GM12892 (cell line): Measurements from ENCODE around the gene BLTP1. TPM values are rescaled to one million over a fixed set of nuclear protein-coding genes. Genes with fewer than 3 reads are reported as not detected.
A peak's percentile ranks its signal among the peaks of the same experiment; 100 is the strongest.
"Not testable (repeated sequence)": the region's sequence is repeated elsewhere in the genome, so short reads cannot be mapped to it uniquely, and the experiment has no call there.

ENCODE experiments used
- DNase-seq: peaks from one replicate; pipeline ENCODE4 v3.0.0; 2011; ENCODE audit not compliant: insufficient read length
- FAIRE-seq: peaks from 2 replicates; lab custom pipeline; 2011; peaks lifted over from hg19 to GRCh38; lab: Jason Lieb, UNC
- POLR2A ChIP-seq: IDR thresholded peaks from 2 replicates; pipeline ENCODE4 v1.6.1; 2011; ENCODE audit warnings: low read depth, low read length, control low read depth
- POLR2AphosphoS5 ChIP-seq: IDR thresholded peaks from 2 replicates; pipeline ENCODE4 v1.6.1; 2011; ENCODE audit warnings: low read depth, low read length, control low read depth
- TAF1 ChIP-seq: IDR thresholded peaks from 2 replicates; pipeline ENCODE4 v1.6.1; 2011; ENCODE audit warnings: low read depth, mild to moderate bottlenecking, control low read depth, low read length, borderline replicate concordance
- polyA plus RNA-seq: library from polyadenylated mRNA; unstranded; fragments of >200 nt; gene quantifications from one replicate; pipeline ENCODE4 v1.2.1, GENCODE V29; 2012; ENCODE audit warnings: missing spikeins, inconsistent platforms; ENCODE audit not compliant: missing spikeins

BLTP1 gene
- polyA plus RNA-seq, result 19.4 TPM

- FAIRE-seq (peak; percentile 93), DNase-seq (peak; percentile 83)
- TF ChIP-seq POLR2A, result peak; percentile 72; the same call in 1 of the 2 replicates
- TF ChIP-seq TAF1, result 0 out of 2 replicates have a peak, but pooled peaks have one; percentile 21
- peak; percentile 84 for TF ChIP-seq POLR2AphosphoS5
These were observed at the start of gene BLTP1 for GRCh38 chr4:122151982-122152710. TSS of gene BLTP1 (plus strand) at chr4:122152331. CDS start at chr4:122170648, 18,317 bp downstream.

- no peak for DNase-seq
- TF ChIP-seq POLR2AphosphoS5 (no peak), TAF1 (no peak), POLR2A (no peak)
- no peak for FAIRE-seq
These were observed 47.9 kb upstream of the BLTP1 start for GRCh38 chr4:122104184-122104583.

GRCh38 chr4:122107680-122108079 lies 44.5 kb upstream of the BLTP1 start:
- TF ChIP-seq POLR2AphosphoS5 (no peak), POLR2A (no peak), TAF1 (no peak)
- FAIRE-seq, result no peak
- DNase-seq, result no peak

- not testable (repeated sequence) for FAIRE-seq, DNase-seq
These were observed 41.8 kb upstream of the BLTP1 start for GRCh38 chr4:122110304-122110703.

GRCh38 chr4:122117743-122118142 lies 34.4 kb upstream of the BLTP1 start:
- FAIRE-seq (no peak), DNase-seq (no peak)
- TF ChIP-seq TAF1, result no peak
- TF ChIP-seq POLR2A, result no peak
- TF ChIP-seq POLR2AphosphoS5, result no peak

- DNase-seq (no peak), FAIRE-seq (no peak)
- TF ChIP-seq TAF1 (no peak), POLR2AphosphoS5 (no peak), POLR2A (no peak)
These were observed 33.9 kb upstream of the BLTP1 start for GRCh38 chr4:122118243-122118642.

- DNase-seq (no peak), FAIRE-seq (no peak)
- TF ChIP-seq POLR2AphosphoS5 (no peak), TAF1 (no peak), POLR2A (no peak)
These were observed 32.4 kb upstream of the BLTP1 start for GRCh38 chr4:122119739-122120138.

- TF ChIP-seq POLR2A (no peak), POLR2AphosphoS5 (no peak), TAF1 (no peak)
- FAIRE-seq (no peak), DNase-seq (no peak)
These were observed 30.5 kb upstream of the BLTP1 start for GRCh38 chr4:122121593-122121992.

- FAIRE-seq (no peak), DNase-seq (no peak)
- TF ChIP-seq POLR2A, result no peak
- TF ChIP-seq POLR2AphosphoS5, result no peak
- TF ChIP-seq TAF1, result no peak
These were observed 30.0 kb upstream of the BLTP1 start for GRCh38 chr4:122122083-122122482.

GRCh38 chr4:122129061-122129460 lies 23.1 kb upstream of the BLTP1 start:
- no peak for TF ChIP-seq POLR2A
- no peak for TF ChIP-seq TAF1
- DNase-seq, result no peak
- no peak for FAIRE-seq

- FAIRE-seq (peak; percentile 40), DNase-seq (no peak)
- TF ChIP-seq POLR2AphosphoS5 (no peak), POLR2A (no peak), TAF1 (no peak)
These were observed 20.5 kb upstream of the BLTP1 start for GRCh38 chr4:122131562-122132157.

GRCh38 chr4:122132891-122133290 lies 19.2 kb upstream of the BLTP1 start:
- DNase-seq, result no peak
- no peak for FAIRE-seq
- TF ChIP-seq POLR2AphosphoS5 (no peak), TAF1 (no peak), POLR2A (no peak)

- TF ChIP-seq TAF1 (no peak), POLR2A (no peak), POLR2AphosphoS5 (no peak)
- DNase-seq (no peak), FAIRE-seq (no peak)
These were observed 13.0 kb upstream of the BLTP1 start for GRCh38 chr4:122139139-122139538.
